Medulla oblongata (tissue), 1 donor: ENCODE data around the gene GMNC.
"Not testable (repeated sequence)": the region's sequence is repeated elsewhere in the genome, so short reads cannot be mapped to it uniquely, and the experiment has no call there.

Experiments used
- DNase-seq: peaks from one replicate; pipeline ENCODE4 v3.0.0-alpha.2; 2015; ENCODE audit errors: extremely low spot score

Gene GMNC

DNA sequence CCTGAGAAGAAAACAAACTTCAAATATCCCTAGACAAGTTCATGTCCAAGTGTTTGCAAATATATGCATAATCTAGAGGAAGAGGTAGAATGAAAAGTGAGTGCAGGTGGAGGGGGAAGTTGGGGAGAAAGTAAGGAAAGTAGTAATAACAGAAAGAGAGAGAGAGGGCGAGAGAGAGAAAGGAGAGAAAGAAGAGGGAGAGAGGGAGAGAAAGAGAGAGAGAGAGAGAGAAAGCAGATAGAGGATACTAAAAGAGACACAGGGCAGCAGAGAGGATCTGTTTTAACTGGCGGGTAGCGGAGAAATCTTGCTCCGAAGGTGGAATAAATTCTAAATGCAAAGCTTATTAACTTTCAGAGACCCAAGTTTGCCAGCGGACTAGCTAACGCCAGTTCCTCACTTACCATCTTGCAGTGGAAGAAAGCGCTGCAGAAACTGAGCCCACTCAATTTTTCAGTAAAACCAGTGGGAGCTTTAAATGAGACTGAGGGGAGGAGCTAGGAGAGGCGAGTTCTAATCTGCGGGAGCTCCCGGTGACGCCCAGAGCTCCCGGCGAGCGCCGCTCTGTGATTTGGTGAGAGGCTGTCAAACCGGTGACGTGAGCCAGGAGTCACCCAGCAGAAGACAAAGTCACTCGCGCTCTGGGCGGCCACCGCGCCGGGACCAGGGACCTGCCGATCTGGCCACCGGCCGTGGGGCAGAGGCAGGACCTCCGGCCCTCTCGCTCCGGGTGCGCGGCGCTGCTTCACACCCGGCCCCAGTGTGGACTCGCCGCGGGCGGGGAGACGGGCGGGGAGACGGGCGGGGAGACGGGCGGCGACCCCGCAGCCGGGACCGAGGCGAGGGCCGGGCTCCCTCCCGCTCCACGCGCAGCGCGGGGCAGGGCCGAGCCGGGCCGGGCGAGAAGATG is at the start of gene GMNC:
TSS of gene GMNC (minus strand) at position 486 of the 910 bp plus-strand sequence. CDS start at position 407, 79 bp downstream.
- DNase-seq: peak; percentile 84

- no peak for DNase-seq
Observed at GRCh38 chr3:190911382-190911781, 48.9 kb upstream of the GMNC start.

DNA sequence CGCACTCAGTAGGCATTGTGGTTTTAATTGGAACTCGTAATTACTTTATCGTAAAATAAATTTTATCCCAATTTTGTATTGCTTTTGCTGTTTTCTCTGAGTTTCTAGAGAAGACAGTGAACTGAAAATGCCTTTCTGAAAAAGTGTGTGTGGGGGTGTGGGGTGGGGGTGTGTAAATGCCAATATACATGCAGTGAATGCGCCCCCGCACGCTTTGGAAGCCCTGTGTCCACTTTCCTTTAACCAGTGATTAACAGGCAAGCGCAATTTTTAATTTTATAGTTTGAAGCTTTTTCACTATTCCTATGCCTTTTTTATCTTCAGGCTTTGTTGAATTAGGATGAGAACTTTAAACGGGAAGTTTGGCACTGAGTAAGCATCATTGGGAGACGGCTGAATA is 47.4 kb upstream of the GMNC start:
- no peak for DNase-seq

- DNase-seq: no peak
Observed at GRCh38 chr3:190903156-190903555, 40.7 kb upstream of the GMNC start.

DNA sequence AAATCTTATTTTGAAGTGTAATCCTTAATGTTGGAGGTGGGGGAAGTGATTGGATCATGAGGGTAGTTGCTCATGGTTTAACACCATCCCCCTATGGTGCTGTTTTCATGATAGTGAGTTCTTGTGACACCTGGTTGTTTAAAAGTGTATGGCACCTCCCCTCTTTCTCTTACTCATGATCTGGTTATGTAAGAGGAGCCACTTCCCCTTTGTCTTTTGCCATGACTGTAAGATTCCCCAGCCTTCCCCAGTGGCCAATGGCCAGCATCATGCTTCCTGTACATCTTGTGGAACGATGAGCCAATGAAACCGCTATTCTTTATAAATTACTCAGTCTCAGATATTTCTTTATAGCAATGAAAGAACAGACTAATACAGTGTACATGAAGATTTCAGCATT is 39.8 kb upstream of the GMNC start:
- no peak for DNase-seq

GRCh38 chr3:190892395-190892902 is 30.0 kb upstream of the GMNC start:
- no peak for DNase-seq

GRCh38 chr3:190886945-190887344 is 24.5 kb upstream of the GMNC start:
- DNase-seq: no peak

- DNase-seq: peak; percentile 86
Observed at GRCh38 chr3:190883973-190884832, 21.7 kb upstream of the GMNC start.

- DNase-seq: no peak
Observed at GRCh38 chr3:190883141-190883540, 20.6 kb upstream of the GMNC start.

GRCh38 chr3:190877925-190878324 is 15.4 kb upstream of the GMNC start:
- DNase-seq: no peak

DNA sequence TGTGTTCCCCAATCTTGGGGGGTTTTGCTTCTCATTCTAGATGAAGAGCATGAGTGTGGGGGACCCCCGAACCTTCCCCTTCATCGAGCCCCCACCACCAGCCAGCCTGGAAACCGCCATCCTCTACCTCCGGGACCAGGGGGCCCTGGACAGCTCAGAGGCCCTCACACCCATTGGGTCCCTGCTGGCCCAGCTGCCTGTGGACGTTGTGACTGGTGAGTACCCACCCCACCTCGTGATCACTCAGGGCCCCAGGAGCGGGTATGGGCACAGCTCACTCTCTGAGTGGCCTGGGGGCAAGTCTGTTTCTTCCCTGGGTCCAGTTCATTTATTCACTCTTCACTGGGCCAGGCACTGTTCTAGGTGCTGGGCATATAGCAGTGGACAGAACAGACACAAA is 13.9 kb upstream of the GMNC start:
- not testable (repeated sequence) for DNase-seq

GRCh38 chr3:190875061-190875460 is 12.6 kb upstream of the GMNC start:
- DNase-seq: not testable (repeated sequence)

DNA sequence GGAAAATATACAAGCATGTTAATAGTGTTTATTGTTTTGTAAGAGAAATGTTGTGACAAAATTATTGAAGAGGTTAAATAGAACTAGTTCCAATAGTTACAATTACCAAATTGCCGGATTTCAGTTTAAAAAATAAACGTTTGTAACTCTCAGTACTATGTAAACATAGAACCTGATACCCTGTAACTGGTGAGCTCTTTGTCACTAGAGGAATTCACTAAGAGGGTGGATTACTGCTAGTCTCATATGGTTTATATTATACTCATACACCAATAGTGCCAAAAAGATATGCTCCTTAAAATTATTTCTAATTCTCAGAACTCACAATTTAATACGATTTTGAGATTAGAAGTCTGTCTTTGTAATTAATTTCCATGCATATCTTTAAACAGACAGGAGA is 7.6 kb upstream of the GMNC start:
- no peak for DNase-seq

- DNase-seq: no peak
Observed at GRCh38 chr3:190867071-190867470, 4.6 kb upstream of the GMNC start.

DNA sequence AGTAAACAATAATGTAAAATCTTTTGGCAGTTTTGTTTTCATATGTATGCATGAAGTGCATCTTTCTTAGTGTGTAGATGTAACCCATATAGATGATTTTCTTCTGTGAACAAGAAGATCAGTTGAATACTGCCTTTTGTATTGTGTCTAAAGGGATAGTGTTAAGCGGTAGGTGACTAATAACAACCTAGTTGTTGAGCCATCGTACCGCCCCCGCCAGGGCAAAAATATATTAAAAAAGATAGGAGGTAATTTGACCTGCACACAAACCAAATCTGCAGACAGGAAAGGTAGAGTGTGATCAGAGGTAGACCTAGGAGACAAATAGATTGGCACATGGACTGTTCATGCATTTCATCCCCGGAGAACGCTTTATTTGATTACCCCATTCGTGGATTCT is 3.3 kb upstream of the GMNC start:
- no peak for DNase-seq

- no peak for DNase-seq
Observed at GRCh38 chr3:190865419-190865818, 2.9 kb upstream of the GMNC start.

- DNase-seq: no peak
Observed at GRCh38 chr3:190864002-190864401, 1.5 kb upstream of the GMNC start.

DNA sequence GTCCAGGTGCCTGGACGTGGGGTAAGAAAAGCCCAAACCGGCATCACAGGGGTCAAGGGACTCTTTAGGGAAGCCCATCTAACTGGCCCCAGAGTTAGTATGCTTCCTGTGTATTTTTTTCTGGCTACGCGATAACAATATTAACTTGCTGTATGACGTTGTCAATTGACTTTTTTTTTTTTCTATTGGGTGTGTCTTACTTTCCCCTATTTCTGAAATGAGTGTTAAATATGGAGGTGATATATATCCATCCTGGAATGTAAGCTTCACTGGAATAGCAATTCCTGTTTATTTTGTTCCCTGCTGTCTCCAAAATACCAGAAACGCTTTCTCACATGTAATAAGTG is 598 bp upstream of the GMNC start:
- DNase-seq: no peak

- DNase-seq: peak; percentile 66
Observed at GRCh38 chr3:190860521-190860920, 2.0 kb downstream of the GMNC start.

DNA sequence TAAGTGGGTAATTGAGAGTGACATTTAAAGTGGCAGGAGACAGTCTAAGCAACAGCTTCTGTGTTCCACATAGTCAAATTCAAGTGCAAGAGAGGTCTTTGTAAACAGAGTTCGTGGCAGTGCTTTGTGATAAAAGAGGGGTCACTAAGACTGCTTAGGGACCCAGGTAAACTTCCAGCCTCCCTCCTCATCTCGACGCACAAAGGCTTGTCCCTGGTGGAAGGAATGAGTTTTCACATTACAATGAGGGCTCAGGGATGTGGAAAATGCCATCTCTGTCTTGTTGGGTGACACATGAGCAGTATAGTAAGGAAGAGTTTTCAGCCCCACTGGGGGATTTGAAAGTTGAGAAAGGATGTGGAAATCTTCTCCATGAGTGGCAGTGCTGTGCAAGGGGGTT is 7.3 kb downstream of the GMNC start:
- DNase-seq: no peak

DNA sequence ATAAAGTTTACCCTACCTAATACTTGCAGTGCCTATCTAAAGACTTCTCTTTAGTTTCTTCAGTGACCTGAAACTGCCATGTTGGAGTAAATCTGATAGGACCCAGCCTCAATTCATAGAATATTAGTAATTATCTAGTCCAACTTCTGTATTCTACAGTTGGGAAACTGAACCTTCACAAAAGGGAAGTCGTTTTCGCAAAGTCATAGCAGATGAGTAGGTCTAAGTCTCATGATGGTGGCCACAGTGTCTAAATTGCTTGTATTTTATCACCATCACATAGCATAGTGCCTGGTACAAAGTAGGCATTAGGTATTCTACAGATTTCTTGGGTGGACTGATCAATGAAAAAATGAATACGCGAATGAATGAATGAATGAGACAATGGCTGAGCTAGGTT is 8.4 kb downstream of the GMNC start:
- DNase-seq: no peak

DNA sequence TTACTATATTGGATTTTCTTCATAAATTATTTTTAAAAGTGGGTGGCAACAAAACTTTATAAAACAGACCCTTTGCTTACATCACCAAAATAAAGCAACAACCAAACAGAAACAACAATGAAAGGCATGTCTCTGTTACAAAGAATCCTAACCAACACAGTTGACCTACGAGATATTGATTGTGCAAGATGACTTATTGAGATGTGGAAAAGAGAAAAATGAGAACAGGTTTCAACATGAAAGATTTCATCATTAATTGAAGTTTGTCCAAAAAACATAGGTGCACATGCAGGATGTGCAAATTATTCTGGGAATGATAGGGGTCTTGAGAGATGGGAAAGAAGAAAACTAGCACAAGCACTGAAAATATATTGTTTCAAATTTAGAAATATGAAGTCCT is 9.0 kb downstream of the GMNC start:
- no peak for DNase-seq

DNA sequence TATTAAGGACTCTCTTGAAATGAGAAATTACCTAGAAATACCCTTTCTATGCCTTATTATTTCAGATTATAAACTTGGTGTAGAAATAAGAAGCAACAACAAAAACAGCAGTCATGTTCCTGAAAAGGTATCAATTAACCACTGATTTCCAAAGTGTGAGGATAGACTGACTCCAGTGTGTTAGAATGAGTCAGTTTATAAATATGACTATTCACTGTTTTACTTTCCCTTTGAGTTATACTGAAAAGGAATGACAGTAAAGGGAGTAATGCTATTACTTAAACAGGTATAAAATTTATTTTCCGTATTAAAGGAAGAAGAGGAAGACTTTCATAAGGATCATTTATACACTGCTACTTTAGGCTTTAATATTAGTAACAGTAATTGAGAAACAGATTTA is 12.9 kb downstream of the GMNC start:
- no peak for DNase-seq
